ENCODE measurements around the gene SETD5. TPM values are rescaled to one million over a fixed set of nuclear protein-coding genes. Genes with fewer than 3 reads are reported as not detected.

SETD5 gene
- total and polyA plus RNA-seq, 8 donors, result 11.2 to 431 (median 105) TPM

DNA sequence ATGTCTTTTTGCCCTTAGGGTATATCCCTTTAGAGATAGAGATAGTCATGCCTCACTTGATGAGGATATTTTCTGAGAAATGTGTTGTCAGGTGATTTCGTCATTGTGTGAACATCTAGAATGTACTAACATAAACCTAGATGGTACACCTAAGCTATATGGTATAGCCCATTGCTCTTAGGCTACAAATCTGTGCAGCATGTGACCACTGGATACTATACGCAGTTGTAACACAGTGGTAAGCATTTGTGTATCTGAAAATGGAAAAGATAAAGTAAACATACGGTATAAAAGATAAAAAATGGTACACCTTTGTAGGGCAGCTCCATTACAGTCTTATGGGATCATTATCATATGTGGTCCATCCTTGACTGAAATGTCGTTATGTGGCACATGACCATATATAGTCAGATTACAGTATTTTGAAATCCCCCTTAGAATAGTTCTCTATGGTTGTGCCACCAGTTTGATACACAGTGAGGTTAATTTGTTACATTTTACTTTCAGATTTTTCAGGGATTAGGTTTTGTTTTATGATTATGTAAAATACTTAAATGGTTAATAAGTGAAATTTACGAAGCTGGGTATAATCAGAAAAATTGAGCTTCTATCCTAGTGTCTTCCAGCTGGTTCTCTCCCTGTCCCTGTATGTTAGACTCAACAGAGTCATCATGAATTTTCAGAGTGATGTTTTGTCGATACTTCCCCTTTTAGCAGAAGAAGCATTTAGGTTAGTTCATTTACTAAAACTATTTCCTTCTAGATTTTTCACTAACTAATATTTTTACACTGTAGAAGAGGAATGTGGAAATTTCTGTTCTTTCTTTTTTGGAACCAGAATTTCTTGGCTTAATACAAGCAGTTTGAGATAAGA lies 12.8 kb downstream of the SETD5 start:
- TF ChIP-seq POLR2AphosphoS5 (IDR thresholded peaks at IDR 0.05) (no peak), EP300 (IDR thresholded peaks at IDR 0.05) (no peak), POLR2A (IDR thresholded peaks at IDR 0.05) (no peak)
- intact Hi-C loops (cut with DNase I; ENCODE audit: low total_unique reads), result no loop called here
- H3K4me1 ChIP-seq, result peaks cover 28 to 100% (median 71%) of the 10 kb centered on the region in 4 donors
- WGBS, 5 donors, result 74 to 80% (median 77%) methylated on average over 6 of the region's 6 CpGs
- no peaks in the 10 kb centered on the region for H3K9me3 ChIP-seq
- peak overlapping the region in 2 of 5 donors; percentile 6 to 9 for H3K27ac ChIP-seq
- no peak overlapping the region for H3K4me3 ChIP-seq
- no peaks in the 10 kb centered on the region for H3K36me3 ChIP-seq
- no peaks in the 10 kb centered on the region for H3K27me3 ChIP-seq
- DNase-seq, result no peak

DNA sequence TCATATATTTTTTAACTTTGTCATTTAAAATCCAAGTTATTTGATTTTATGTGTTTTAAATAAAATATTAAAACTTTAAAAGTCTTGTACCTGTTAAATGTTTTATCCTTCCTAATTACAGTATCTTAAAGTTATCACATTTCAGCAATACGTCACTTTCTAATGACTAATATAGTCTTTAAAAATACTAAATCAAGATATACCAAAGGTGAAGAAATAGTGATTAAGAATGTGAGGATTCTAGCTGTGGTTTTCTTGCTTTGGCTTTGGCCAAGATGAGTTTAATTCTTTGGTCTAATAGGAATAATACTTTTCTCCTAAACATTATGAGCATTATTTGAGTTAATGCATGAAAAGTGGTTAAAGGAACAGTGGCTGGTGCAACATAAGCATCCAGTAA lies 13.9 kb downstream of the SETD5 start:
- H3K27me3 ChIP-seq, result no peaks in the 10 kb centered on the region
- DNase-seq, result no peak
- 62 to 84% (median 72%) methylated on average over 1 of the region's 1 CpG for WGBS, 5 donors
- intact Hi-C loops (cut with DNase I; ENCODE audit: low total_unique reads), result no loop called here
- TF ChIP-seq POLR2AphosphoS5 (IDR thresholded peaks at IDR 0.05) (no peak), POLR2A (IDR thresholded peaks at IDR 0.05) (no peak), EP300 (IDR thresholded peaks at IDR 0.05) (no peak)
- TF ChIP-seq, protein P1, sequence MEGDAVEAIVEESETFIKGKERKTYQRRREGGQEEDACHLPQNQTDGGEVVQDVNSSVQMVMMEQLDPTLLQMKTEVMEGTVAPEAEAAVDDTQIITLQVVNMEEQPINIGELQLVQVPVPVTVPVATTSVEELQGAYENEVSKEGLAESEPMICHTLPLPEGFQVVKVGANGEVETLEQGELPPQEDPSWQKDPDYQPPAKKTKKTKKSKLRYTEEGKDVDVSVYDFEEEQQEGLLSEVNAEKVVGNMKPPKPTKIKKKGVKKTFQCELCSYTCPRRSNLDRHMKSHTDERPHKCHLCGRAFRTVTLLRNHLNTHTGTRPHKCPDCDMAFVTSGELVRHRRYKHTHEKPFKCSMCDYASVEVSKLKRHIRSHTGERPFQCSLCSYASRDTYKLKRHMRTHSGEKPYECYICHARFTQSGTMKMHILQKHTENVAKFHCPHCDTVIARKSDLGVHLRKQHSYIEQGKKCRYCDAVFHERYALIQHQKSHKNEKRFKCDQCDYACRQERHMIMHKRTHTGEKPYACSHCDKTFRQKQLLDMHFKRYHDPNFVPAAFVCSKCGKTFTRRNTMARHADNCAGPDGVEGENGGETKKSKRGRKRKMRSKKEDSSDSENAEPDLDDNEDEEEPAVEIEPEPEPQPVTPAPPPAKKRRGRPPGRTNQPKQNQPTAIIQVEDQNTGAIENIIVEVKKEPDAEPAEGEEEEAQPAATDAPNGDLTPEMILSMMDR (IDR thresholded peaks at IDR 0.05), result no peak
- peak overlapping the region in 1 of 5 donors; percentile 6 for H3K27ac ChIP-seq
- H3K4me1 ChIP-seq, result peaks cover 19 to 100% (median 69%) of the 10 kb centered on the region in 4 donors
- no peaks in the 10 kb centered on the region for H3K9me3 ChIP-seq
- H3K36me3 ChIP-seq, result peaks cover 0 to 6% (median 5%) of the 10 kb centered on the region in 4 donors
- no peak overlapping the region for H3K4me3 ChIP-seq

DNA sequence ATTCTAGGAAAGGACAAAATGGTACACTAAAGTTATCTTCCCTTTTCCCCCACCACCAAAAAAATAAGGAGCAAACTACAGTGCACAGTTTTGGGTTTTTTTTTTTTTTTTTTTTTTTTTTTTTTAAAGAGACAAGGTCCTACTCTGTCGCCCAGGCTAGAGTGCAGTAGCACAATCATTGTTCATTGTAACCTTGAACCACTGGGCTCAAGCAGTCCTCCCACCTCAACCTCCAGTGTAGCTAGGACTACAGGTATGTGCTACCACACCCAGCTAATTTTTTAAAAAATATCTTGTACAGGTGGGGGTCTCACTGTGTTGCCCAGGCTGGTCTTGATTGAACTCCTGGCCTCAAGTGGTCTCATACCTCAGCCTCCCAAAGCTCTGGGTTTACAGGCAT lies 14.9 kb downstream of the SETD5 start:
- no peaks in the 10 kb centered on the region for H3K9me3 ChIP-seq
- DNase-seq, result no peak
- H3K4me3 ChIP-seq, result no peak overlapping the region
- peaks cover 0 to 6% (median 5%) of the 10 kb centered on the region in 4 donors for H3K36me3 ChIP-seq
- peak overlapping the region in 2 of 5 donors; percentile 10 to 15 for H3K27ac ChIP-seq
- no peaks in the 10 kb centered on the region for H3K27me3 ChIP-seq
- TF ChIP-seq EP300 (IDR thresholded peaks at IDR 0.05) (no peak), POLR2A (IDR thresholded peaks at IDR 0.05) (no peak)
- peaks cover 15 to 100% (median 67%) of the 10 kb centered on the region in 4 donors for H3K4me1 ChIP-seq
- WGBS, 5 donors, result 74 to 88% (median 85%) methylated on average over 1 of the region's 1 CpG
- intact Hi-C loops (cut with DNase I; ENCODE audit: low total_unique reads), result no loop called here

DNA sequence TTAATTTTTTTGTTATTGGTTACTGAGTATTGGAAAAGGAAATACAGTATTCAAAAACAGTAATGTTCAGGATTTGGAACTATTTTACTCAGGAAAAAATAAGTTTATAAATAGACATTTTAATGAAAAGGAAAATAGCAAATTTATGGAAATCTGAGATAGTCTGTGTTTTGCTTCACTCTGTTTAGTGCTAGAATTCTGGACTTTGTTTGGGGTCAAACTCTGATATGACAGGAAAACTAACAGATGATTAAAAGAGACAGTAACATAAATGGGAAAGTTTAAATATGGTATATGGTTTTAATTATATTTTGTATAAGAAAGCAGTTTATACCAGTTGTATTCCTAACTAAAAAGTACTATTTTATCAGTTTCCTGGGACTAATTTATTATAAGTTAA lies 17.4 kb downstream of the SETD5 start:
- no peak for TF ChIP-seq POLR2A (IDR thresholded peaks at IDR 0.05)
- TF ChIP-seq POLR2AphosphoS5 (IDR thresholded peaks at IDR 0.05), result no peak
- TF ChIP-seq, protein P1 (IDR thresholded peaks at IDR 0.05), result no peak
- TF ChIP-seq EP300 (IDR thresholded peaks at IDR 0.05), result no peak
- H3K27me3 ChIP-seq, result no peaks in the 10 kb centered on the region
- H3K4me3 ChIP-seq, result no peak overlapping the region
- H3K4me1 ChIP-seq, result peaks cover 15 to 97% (median 59%) of the 10 kb centered on the region in 4 donors
- intact Hi-C loops (cut with DNase I; ENCODE audit: low total_unique reads), result no loop called here
- peak overlapping the region in 1 of 5 donors; percentile 18 for H3K27ac ChIP-seq
- H3K36me3 ChIP-seq, result peaks cover 0 to 6% (median 5%) of the 10 kb centered on the region in 4 donors
- no peak for DNase-seq
- no peaks in the 10 kb centered on the region for H3K9me3 ChIP-seq

DNA sequence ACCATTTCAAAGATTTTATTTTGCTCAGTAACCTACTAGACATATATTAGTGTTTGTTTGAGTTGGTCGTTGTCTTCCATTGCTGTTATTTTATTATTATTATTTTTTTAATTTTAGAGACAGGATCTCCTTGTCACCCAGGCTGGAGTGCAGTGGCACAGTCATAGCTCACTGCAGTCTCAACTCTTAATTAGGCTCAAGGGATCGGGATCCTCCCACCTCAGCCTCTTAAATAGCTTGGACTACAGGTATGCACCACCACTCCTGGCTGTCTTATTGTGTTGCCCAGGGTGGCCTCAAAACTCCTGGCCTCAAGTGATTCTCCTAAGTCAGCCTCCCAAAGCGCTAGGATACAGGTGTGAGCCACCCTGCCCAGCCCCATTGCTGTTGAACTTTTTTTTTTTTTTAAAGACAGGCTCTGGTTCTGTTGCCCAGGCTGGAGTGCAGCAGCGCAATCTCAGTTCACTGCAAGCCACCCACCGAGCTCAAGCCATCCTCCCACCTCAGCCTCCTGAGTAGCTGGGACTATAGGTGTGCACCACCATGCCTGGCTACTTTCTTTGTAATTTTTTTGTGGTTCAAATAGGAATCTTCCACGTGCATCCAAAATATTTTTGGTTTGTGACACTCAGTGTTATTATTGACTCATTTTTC lies 18.2 kb downstream of the SETD5 start:
- Histone ChIP-seq H3K36me3 (peaks cover 0 to 6% (median 5%) of the 10 kb centered on the region in 4 donors), H3K9me3 (no peaks in the 10 kb centered on the region), H3K4me1 (peaks cover 15 to 95% (median 62%) of the 10 kb centered on the region in 4 donors), H3K27me3 (no peaks in the 10 kb centered on the region), H3K27ac (peak overlapping the region in 1 of 5 donors; percentile 18), H3K4me3 (no peak overlapping the region)
- TF ChIP-seq POLR2AphosphoS5 (IDR thresholded peaks at IDR 0.05), result no peak
- TF ChIP-seq, protein P1 (IDR thresholded peaks at IDR 0.05), result no peak
- TF ChIP-seq POLR2A (IDR thresholded peaks at IDR 0.05), result no peak
- no peak for TF ChIP-seq EP300 (IDR thresholded peaks at IDR 0.05)
- intact Hi-C loops (cut with DNase I; ENCODE audit: low total_unique reads), result no loop called here
- WGBS, 5 donors, result 84 to 94% (median 90%) methylated on average over 6 of the region's 6 CpGs
- DNase-seq, result no peak

All from stomach (tissue), 9 donors.